ENCODE results near the gene MLANA.

MLANA gene

DNA sequence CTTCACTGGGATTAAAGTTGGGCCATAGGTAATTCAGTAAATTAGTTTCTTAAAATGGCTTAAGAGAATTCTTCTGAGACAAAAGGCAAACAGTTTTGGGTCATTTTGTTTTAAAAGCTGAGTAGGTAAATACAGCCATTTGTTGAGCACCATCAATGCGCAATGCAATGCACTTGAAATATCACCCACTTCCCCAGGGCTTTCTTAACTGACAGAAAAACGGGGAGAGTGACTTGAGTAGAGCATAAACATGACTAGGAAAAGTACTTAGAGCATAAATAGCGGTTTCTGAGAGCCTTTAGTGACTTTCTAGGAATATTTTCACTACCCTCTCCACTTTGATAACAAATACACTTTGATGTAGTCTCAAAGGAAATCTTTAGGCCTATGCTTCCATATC is 27.2 kb downstream of the MLANA start:
- no peak overlapping the region for H3K4me3 ChIP-seq
- DNase-seq (ENCODE audit: low spot score), result no peak
- TF ChIP-seq, protein P1, sequence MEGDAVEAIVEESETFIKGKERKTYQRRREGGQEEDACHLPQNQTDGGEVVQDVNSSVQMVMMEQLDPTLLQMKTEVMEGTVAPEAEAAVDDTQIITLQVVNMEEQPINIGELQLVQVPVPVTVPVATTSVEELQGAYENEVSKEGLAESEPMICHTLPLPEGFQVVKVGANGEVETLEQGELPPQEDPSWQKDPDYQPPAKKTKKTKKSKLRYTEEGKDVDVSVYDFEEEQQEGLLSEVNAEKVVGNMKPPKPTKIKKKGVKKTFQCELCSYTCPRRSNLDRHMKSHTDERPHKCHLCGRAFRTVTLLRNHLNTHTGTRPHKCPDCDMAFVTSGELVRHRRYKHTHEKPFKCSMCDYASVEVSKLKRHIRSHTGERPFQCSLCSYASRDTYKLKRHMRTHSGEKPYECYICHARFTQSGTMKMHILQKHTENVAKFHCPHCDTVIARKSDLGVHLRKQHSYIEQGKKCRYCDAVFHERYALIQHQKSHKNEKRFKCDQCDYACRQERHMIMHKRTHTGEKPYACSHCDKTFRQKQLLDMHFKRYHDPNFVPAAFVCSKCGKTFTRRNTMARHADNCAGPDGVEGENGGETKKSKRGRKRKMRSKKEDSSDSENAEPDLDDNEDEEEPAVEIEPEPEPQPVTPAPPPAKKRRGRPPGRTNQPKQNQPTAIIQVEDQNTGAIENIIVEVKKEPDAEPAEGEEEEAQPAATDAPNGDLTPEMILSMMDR (IDR thresholded peaks at IDR 0.05), result no peak
- no peak overlapping the region for H3K27ac ChIP-seq

DNA sequence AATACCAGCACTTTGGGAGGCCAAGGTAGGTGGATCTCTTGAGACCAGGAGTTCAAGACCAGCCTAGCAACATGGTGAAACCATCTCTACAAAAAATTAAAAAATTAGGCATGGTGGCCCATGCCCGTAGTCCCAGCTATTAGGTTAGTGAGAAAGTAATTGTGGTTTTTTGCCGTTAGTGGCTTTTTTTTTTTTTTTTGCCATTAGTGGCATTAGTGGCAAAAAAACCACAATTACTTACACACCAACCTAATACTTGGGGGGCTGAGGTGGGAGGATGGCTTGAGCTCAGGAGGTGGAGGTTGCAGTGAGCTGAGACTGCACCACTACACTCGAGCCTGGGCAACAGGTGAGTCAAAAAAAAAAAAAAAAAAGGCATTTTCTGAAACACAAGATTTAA is 27.8 kb downstream of the MLANA start:
- Histone ChIP-seq H3K27ac (no peak overlapping the region), H3K4me3 (no peak overlapping the region)
- TF ChIP-seq, protein P1 (IDR thresholded peaks at IDR 0.05), result no peak
- DNase-seq (ENCODE audit: low spot score), result no peak

DNA sequence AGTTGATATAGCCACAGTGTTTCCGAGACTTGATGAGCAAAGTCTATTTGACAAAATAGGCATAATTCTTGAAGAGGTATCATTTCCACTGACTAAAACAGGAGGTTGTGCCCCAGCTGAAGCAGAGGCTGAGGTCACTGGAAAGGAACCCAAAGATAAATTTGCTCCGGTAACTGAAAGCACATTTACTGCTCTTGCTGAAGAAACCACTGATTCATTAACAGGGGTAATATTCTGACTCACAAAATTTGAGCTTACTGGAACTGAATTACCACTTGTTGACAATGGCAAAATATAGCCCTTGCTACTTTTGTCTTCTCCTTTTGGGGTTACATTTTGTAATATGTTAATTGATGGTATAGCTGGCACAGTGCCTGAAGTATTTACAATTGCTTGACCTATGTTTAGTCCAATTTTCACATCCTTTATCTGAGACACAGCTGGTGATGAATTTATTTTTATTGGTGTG is 30.2 kb downstream of the MLANA start:
- no peak for DNase-seq (ENCODE audit: low spot score)
- no peak overlapping the region for H3K4me3 ChIP-seq
- TF ChIP-seq, protein P1 (IDR thresholded peaks at IDR 0.05), result no peak
- H3K27ac ChIP-seq, result no peak overlapping the region

DNA sequence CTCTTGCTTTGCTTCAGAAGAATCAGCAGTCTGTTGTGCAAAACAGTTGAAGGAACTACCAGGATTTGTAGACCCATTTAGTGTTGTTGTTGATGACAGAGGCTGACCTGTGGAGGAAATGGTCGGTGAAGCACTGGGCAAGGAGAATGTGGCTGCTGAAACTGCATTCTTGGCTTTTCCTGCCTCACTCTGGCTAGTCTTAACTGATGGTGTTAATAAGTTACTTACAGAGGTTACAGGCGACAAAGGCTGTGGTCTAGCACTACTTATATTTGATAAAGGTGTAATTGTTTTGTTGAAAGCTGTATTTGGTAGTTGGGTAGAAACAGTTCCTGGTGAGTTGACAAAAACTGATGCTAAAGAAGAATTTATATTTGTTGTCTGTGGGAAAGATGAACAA is 31.5 kb downstream of the MLANA start:
- Histone ChIP-seq H3K27ac (no peak overlapping the region), H3K4me3 (no peak overlapping the region)
- no peak for DNase-seq (ENCODE audit: low spot score)
- TF ChIP-seq, protein P1 (IDR thresholded peaks at IDR 0.05), result no peak

DNA sequence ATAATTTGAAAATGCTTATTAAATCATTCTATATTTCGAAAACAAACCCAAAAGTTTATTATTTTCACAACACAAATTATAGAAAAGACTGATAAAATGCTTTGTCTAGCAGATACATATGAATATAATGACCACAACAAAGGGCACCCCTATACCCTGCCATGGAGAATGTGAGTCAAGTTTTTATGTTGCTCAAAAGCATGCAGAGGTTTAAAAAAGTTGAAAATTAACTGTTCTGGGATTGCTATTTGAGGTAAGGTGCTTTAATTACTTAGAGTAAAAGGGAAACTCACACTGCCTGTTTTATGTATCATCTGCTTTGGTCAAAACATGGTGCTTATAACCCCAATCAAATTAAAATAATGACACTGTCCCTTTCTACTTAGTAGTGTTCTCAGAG is 41.0 kb downstream of the MLANA start:
- no peak overlapping the region for H3K27ac ChIP-seq
- TF ChIP-seq, protein P1 (IDR thresholded peaks at IDR 0.05), result no peak
- no peak overlapping the region for H3K4me3 ChIP-seq
- no peak for DNase-seq (ENCODE audit: low spot score)

DNA sequence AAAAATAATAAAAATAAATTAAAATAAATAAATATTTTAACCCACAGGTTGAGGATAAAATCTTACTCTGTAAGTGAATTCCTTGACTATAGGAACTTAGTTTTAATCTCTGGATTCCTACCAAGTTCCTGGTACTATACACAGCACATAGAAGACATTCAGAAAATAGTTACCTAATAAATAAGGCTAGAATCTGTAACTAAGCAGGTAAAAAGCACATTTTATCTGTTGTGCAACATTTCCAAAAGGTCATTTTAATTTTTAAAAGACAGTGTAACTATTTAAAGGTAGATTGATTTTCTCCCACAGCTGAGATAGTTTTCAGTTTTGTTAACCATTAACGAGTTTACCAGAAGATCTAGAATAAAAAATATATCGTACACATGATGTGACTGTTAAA is 47.8 kb downstream of the MLANA start:
- DNase-seq (ENCODE audit: low spot score), result no peak
- TF ChIP-seq, protein P1 (IDR thresholded peaks at IDR 0.05), result no peak
- H3K27ac ChIP-seq, result no peak overlapping the region
- H3K4me3 ChIP-seq, result no peak overlapping the region

DNA sequence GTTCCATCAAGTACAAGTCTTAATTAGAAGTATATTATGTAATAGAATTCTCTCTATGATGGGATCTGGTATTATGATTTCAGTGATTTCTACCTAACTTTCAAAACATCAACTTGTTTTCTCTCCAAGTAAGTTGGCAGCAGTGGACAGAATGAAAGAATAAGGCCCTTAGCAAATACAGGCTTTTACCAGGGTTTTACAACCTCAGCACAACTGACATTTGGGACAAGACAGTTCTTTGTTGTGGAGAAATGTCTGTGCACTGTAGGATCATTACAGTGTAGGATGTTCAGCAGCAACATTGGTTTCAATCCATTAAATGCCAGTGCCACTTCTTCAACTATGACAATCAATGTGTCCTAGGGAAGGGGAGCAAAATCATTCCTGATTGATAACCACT is 48.8 kb downstream of the MLANA start:
- DNase-seq (ENCODE audit: low spot score), result no peak
- Histone ChIP-seq H3K4me3 (no peak overlapping the region), H3K27ac (no peak overlapping the region)
- TF ChIP-seq, protein P1 (IDR thresholded peaks at IDR 0.05), result no peak

Measured in coronary artery (tissue), 2 donors.